CD4-positive, alpha-beta T cell treated with Interleukin-4 for 4 hours (primary cell): ENCODE measurements around the gene PNKP.

Experiments used
- DNase-seq: peaks from one replicate; pipeline ENCODE4 v3.0.0-alpha.2; 2020

PNKP gene

DNA sequence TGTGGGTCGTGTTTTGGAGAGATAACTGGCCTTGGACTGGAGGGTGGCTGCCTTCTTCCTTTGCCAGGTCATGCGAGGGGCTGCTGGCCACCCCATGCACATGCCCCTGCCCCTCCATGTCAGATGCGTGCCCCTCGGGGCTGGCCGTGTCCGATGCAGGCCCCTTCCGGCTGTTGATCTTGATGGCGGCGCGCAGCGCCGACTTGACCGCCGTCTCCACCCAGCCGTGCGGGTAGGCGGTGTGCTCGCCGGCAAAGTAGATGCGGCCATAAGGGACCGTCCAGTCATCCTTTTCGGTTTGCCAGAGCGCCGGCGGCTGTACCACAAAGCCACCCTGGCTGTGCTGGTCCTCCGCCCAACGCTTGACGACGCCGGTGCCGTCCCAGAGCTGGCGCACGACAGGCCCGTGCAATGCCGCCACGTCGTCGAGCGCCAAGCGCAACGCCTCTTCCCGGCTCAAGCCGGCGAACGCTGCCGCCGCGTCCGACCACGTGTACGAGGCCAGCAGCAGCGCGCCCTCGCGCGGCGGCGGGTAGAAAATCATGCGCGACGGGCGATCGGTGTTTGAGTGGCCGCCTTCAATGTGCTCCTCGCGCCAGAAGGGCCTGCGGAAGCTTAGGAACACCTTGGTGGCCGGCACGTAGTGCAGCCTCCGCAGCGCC lies 22.4 kb upstream of the PNKP start:
- DNase-seq: peak; percentile 73

GRCh38 chr19:49889038-49889686 lies 21.8 kb upstream of the PNKP start:
- DNase-seq: no peak

GRCh38 chr19:49888510-49888824 lies 21.1 kb upstream of the PNKP start:
- DNase-seq: no peak

DNA sequence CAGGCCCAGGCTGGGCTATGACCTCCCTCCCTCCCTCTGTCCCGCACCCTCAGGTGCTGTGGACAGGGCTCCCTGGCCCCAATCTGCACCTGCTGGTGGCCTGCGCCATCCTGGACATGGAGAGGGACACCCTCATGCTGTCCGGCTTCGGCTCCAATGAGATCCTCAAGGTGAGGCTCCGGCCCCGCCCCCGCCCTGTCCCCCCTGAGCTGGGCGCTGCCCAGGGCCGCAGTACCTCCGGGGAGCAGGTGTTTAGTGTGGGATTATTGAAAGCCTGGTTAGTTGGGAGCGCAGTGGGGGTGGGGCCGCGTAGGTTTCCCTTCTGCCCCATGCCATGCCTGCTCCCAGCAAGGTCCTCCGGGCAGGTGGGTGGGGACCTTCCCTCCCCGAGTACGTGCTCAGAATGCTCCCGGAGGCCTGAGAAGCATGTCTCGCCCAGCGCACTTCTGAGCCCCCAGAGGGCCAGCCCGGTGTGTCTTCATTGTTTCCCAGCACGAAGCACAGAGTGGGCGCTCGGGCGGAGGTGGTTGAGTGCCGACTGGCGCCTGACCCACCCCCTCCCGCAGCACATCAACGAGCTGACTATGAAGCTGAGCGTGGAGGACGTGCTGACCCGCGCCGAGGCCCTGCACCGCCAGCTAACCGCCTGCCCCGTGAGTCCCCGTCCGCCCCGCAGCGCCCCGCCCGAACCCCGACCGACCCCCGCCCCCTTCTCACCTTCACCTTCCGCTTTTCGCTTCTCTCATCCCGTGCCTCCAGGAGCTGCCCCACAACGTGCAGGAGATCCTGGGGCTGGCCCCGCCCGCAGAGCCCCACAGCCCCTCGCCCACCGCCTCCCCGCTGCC lies 20.5 kb upstream of the PNKP start:
- DNase-seq: no peak

GRCh38 chr19:49887037-49887664 lies 19.8 kb upstream of the PNKP start:
- DNase-seq: no peak

GRCh38 chr19:49884760-49885159 lies 17.4 kb upstream of the PNKP start:
- no peak for DNase-seq

- no peak for DNase-seq
Measured at GRCh38 chr19:49884109-49884508, 16.7 kb upstream of the PNKP start.

GRCh38 chr19:49883094-49883493 lies 15.7 kb upstream of the PNKP start:
- no peak for DNase-seq

DNA sequence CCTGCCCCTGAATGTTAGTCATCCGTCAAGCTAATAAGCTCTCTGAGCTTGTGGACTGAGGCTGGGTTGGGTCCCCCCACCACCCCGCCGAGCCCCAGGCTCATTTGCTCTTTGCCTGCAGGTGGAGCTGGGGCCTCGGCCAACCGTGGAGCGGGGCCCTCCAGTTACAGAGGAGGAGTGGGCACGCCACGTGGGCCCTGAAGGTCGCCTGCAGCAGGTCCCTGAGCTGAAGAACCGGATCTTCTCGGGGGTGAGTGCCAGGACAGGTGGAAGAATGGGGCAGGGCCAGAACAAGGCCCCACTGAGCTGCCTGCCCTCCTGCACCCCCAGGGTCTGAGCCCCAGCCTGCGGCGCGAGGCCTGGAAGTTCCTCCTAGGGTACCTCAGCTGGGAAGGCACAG lies 15.3 kb upstream of the PNKP start:
- no peak for DNase-seq

DNA sequence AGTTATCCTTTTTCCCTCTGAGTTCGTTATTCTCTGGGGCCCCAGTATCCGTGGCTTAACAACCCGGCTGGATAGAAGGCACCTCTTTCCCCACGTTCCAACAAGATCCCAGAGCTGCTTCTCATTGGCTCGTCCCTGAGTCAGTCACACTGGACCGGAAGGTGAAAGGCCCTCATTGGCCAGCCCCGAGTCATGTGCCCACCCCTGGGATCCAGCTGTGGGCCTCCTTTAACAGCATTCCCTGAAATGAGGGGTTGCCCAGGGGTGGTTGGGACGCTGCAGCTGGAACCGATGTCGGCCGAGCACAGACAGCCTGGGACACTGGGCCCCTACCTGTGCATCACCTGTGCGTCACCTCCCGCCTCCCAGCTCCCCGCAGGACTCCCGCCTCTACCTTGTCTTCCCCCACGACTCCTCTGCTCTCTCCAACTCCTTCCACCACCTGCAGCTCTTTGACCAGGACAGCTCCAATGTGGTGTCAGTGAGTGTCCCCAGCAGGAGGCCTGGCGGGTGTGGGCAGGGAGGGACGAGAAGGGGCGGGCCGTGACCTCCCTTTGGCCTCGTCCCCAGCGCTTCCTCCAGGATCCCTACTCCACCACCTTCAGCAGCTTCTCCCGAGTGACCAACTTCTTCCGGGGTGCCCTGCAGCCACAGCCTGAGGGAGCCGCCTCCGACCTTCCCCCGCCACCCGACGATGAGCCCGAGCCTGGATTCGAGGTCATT lies 14.5 kb upstream of the PNKP start:
- no peak for DNase-seq

DNA sequence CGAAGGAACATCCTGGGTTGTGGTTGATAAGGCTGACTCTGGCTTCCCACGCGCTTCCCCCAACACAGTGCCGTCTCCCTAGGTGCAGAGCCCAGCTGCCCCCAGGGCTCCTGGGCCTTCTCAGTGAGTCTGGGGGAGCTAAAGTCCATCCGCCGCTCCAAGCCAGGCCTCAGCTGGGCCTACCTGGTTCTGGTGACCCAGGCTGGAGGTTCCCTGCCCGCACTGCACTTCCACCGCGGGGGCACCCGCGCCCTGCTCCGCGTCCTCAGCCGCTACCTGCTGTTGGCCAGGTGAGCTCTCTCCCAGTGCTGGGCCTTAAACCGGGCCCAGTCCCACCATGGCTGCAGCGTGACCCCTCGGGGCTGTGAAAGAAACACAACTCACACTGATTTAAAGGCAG lies 13.8 kb upstream of the PNKP start:
- no peak for DNase-seq

DNA sequence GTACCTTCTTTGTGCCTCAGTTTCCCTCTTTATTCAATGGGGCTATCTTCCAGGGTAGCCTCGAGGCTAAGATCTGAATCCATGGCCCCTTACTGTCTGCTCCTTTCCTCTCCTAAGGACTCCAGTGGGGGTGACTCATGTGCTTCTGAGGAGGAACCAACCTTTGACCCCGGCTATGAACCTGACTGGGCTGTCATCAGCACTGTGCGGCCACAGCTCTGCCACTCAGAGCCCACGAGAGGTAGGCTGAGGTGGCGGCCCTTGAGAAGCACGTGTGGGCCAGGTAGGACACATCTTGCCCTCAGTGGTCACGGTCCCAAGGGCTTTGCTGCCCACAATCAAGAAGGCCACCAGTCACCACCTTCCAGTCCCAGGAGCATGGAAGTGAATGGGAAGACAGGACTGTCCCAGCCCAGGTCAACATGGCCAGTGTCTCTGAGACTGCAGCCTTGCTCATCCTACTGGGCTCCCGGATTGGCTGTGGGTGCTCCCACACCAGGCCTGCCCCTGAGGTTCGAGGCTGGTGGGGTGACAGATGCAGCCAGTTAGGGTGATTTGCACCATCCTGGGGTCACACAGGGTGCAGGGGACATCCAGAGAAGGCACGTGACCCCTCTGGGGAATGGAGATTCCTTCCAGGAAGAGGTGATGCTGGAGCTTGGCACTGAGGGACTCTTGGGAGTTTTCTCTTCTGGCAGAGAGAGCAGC lies 12.9 kb upstream of the PNKP start:
- no peak for DNase-seq

GRCh38 chr19:49879243-49879963 lies 12.0 kb upstream of the PNKP start:
- DNase-seq: no peak

DNA sequence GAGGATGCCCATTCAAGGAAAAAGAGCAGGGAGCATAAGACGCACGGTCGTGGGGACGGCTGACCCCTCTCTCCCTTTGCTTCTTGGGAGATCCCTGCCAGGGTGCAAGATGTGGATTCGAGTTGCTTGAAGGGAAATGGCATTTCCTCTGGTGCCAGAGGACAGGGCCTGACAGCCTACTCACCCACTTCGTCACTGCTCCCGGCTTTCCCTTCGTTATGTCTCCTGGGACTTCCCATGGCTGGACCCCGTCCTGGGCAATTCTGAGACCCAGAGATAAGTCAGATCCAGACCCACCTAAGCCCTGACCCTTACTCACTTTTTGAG lies 11.3 kb upstream of the PNKP start:
- no peak for DNase-seq

DNA sequence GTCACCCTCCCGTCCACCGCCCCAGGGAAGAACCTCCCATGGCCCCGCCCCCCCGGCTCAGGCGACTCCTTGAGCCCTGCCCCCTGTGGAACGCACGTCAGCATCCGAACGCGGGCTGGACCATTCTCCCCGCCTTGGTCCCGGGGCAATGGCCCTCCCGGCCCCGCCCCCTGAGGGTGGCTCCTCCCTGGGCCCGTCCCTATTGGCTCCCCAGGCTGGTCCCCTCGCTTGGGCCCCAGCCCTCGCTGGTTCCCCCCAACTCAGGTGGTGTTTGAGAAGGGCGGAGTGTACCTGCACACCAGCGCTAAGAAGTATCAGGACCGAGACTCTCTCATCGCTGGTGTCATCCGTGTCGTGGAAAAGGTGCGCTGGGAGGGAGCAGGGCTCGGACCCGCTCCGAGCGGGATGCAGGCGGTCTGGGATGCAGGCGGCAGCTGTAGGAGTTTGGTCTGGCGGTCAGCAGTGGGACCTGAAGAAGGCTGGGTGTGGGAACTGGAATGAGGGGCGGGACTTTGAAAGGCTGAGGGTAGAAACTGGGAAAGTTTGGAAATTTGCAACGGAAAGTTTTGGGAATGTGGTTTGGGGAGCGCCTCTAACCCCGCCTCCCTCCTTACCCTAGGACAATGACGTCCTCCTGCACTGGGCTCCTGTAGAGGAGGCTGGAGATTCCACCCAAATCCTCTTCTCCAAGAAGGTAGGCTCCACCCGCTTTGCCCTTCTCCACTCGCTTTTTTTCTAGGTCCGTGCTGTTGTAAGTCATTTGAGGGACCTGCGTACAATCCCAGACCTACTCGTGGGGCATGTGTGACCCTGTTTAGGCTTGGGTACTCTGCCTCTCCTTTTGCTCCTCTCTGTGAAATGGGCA lies 10.7 kb upstream of the PNKP start:
- DNase-seq: peak; percentile 98

GRCh38 chr19:49877020-49877878 lies 9.9 kb upstream of the PNKP start, which contains the start of the genes AKT1S1 and TBC1D17:
AKT1S1 (minus strand) TSS chr19:49877355; CDS start chr19:49873295, 4,060 bp downstream.
TBC1D17 (plus strand) TSS chr19:49877702; CDS start chr19:49877724, 22 bp downstream.
- peak; percentile 100 for DNase-seq

DNA sequence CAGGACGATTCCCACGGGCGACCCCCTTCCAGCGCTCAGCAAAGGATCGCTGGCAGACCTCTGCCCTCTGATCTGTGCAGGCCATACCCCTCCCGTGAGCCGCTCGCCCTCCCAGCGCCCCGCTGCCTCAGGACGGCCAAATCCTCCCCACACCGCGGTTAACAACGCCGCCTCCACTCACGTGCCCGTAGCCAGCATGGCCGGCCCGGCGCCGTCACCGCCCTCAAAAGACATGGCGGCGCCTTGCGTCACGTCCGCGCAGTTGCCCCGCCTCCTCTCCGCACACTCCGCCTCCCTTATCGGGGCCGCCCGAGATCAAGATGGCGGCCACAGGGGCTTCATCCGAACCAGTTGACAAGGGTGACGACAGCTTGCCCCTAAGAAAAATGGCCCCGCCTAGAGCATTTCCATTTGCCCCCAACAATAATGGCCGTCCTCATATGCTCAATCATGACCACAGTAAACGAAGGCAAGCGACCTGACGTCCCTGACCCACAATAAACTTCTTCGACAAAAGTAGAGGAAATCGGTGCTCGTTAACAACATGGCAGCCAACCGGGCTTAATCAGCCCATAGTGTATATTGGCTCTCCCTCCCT lies 9.1 kb upstream of the PNKP start:
- peak; percentile 99 for DNase-seq

- peak; percentile 24 for DNase-seq
Measured at GRCh38 chr19:49875857-49876421, 8.6 kb upstream of the PNKP start.

DNA sequence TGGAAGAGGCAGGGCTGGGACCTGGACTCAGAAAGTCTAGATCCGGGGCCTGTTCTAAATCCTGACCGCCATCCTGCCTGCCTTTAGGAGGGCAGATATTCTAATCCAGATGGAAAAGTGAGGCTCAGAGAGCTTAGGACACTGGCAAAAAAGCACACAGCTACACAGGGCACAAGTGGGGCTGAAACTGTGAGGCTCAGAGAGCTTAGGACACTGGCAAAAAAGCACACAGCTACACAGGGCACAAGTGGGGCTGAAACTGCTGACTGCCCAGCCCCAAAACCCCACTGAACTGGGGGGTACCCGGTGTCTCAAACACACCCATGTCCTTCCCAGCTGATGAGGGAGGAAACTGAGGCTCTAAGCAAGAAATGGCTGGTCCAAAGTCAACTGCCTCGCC lies 7.8 kb upstream of the PNKP start:
- no peak for DNase-seq
